Gastroesophageal sphincter (tissue), 4 donors: ENCODE results near the gene CSMD2. TPM values are rescaled to one million over a fixed set of nuclear protein-coding genes. Genes with fewer than 3 reads are reported as not detected.
A peak's percentile ranks its signal among the peaks of the same experiment; 100 is the strongest.

Experiments
- ATAC-seq: fragments of 150-250 bp; one replicate; pipeline ENCODE4 v1.9.1; 2016; ENCODE audit warnings: mild to moderate bottlenecking, moderate library complexity
- H3K27ac ChIP-seq, 4 donors: fragments of 200-600 bp; sonication (generic) in 3 of 4; 1 replicate in 3 of 4; 2 replicates in 1 of 4; pipeline ENCODE4 v1.5.1; 2016 to 2019
- H3K27me3 ChIP-seq: fragments of 200-600 bp; sonication (generic); one replicate; pipeline ENCODE4 v1.5.1; 2019
- H3K36me3 ChIP-seq, 2 donors: fragments of 200-600 bp; sonication (generic); one replicate each; pipeline ENCODE4 v1.5.1; 2019; ENCODE audit warnings: control low read depth in 1 of 2
- H3K4me1 ChIP-seq, 3 donors: fragments of 200-600 bp; sonication (generic); 1 replicate in 2 of 3; 2 replicates in 1 of 3; pipeline ENCODE4 v1.5.1; 2016 to 2019; ENCODE audit warnings: control low read depth in 2 of 3
- H3K4me3 ChIP-seq, 2 donors: fragments of 200-600 bp; sonication (generic); one replicate each; pipeline ENCODE4 v1.5.1; 2019; ENCODE audit warnings: mild to moderate bottlenecking in 1 of 2, moderate library complexity in 1 of 2
- H3K9me3 ChIP-seq, 3 donors: fragments of 200-600 bp; sonication (generic); one replicate each; pipeline ENCODE4 v1.5.1; 2017 to 2019; ENCODE audit warnings: control low read depth in 2 of 3
- CTCF ChIP-seq, 4 experiments: fragments of 200-600 bp in 2 of 4; fragments of 450-650 bp in 2 of 4; sonication (generic) in 1 of 4; IDR thresholded peaks; one replicate each; pipeline ENCODE4 v1.5.1; 2017 to 2019; ENCODE audit warnings: antibody characterized with exemption in 4 of 4, mild to moderate bottlenecking in 2 of 4, moderate library complexity in 2 of 4
- EP300 ChIP-seq: sonication (generic); formaldehyde crosslinking; IDR thresholded peaks from one replicate; pipeline ENCODE4 v1.6.1; 2017; ENCODE audit warnings: antibody characterized with exemption, mild to moderate bottlenecking
- POLR2A ChIP-seq, 2 donors: fragments of 450-650 bp; IDR thresholded peaks; one replicate each; pipeline ENCODE4 v1.6.1; 2017; ENCODE audit warnings: antibody characterized with exemption in 2 of 2, mild to moderate bottlenecking in 2 of 2, moderate library complexity in 1 of 2
- POLR2AphosphoS5 ChIP-seq: sonication (generic); formaldehyde crosslinking; IDR thresholded peaks from one replicate; pipeline ENCODE4 v1.6.1; 2017; ENCODE audit warnings: antibody characterized with exemption
- WGBS, 2 donors: methylation state at CpG; one replicate each; pipeline ENCODE4 v1.1.5; 2018; ENCODE audit warnings: low coverage in 1 of 2; 5-methylcytosine and 5-hydroxymethylcytosine counted together
- total RNA-seq, 4 donors: library from RNA; depleted of rRNA; stranded (reverse); fragments of >200 nt; gene quantifications; one replicate each; pipeline ENCODE4 v1.1.0, GENCODE V29; 2016

CSMD2 gene
- total RNA-seq, 4 donors from 2014 or later = 0.22 to 2.5 (median 0.37) TPM

- peaks cover 0 to 5% (median 0%) of the 10 kb centered on the region in 3 donors for H3K4me1 ChIP-seq
- ATAC-seq = no peak
- H3K27me3 ChIP-seq = peaks cover 25% of the 10 kb centered on the region
- WGBS, 2 donors = 95% methylated on average over 4 of the region's 5 CpGs; no CpG with 5 or more reads in 1 of the 2 donors
- no peak overlapping the region for H3K4me3 ChIP-seq
- no peaks in the 10 kb centered on the region for H3K9me3 ChIP-seq
- H3K27ac ChIP-seq = no peak overlapping the region
- TF ChIP-seq CTCF (IDR thresholded peaks at IDR 0.05) (no peak), POLR2AphosphoS5 (no peak), POLR2A (IDR thresholded peaks at IDR 0.05) (no peak), EP300 (no peak)
- no peaks in the 10 kb centered on the region for H3K36me3 ChIP-seq
Measured at GRCh38 chr1:33634143-33634542, 530.9 kb downstream of the CSMD2 start.

- Histone ChIP-seq H3K4me3 (no peak overlapping the region), H3K27me3 (peaks cover 25% of the 10 kb centered on the region), H3K9me3 (no peaks in the 10 kb centered on the region), H3K4me1 (peaks cover 0 to 5% (median 0%) of the 10 kb centered on the region in 3 donors), H3K27ac (no peak overlapping the region), H3K36me3 (no peaks in the 10 kb centered on the region)
- peak; percentile 87 for ATAC-seq
- 3 to 23% methylated on average over 8 to 26 of the region's 29 CpGs for WGBS, 2 donors
- TF ChIP-seq POLR2A (IDR thresholded peaks at IDR 0.05) (no peak), CTCF (IDR thresholded peaks at IDR 0.05) (peak; percentile 83 to 96 (median 86))
Measured at GRCh38 chr1:33633019-33633801, 531.8 kb downstream of the CSMD2 start.

GRCh38 chr1:33630686-33631085 is 534.3 kb downstream of the CSMD2 start:
- peaks cover 0 to 5% (median 0%) of the 10 kb centered on the region in 3 donors for H3K4me1 ChIP-seq
- peaks cover 38% of the 10 kb centered on the region for H3K27me3 ChIP-seq
- WGBS, 2 donors = 48 to 60% methylated on average over 1 of the region's 1 CpG
- no peak overlapping the region for H3K27ac ChIP-seq
- no peaks in the 10 kb centered on the region for H3K36me3 ChIP-seq
- no peak for ATAC-seq
- H3K9me3 ChIP-seq = no peaks in the 10 kb centered on the region
- no peak overlapping the region for H3K4me3 ChIP-seq
- no peak for TF ChIP-seq CTCF (IDR thresholded peaks at IDR 0.05)

- Histone ChIP-seq H3K36me3 (no peaks in the 10 kb centered on the region), H3K9me3 (no peaks in the 10 kb centered on the region), H3K27ac (no peak overlapping the region), H3K4me3 (no peak overlapping the region), H3K27me3 (peaks cover 33% of the 10 kb centered on the region), H3K4me1 (no peaks in the 10 kb centered on the region)
- TF ChIP-seq POLR2AphosphoS5 (no peak), CTCF (IDR thresholded peaks at IDR 0.05) (no peak), POLR2A (IDR thresholded peaks at IDR 0.05) (no peak), EP300 (no peak)
- ATAC-seq = no peak
- WGBS, 2 donors = 44 to 100% methylated on average over 1 to 3 of the region's 4 CpGs
Measured at GRCh38 chr1:33626801-33627200, 538.2 kb downstream of the CSMD2 start.
